ENCODE measurements around the gene BICC1.

The BICC1 gene

GRCh38 chr10:58758321-58758720 lies 245.6 kb downstream of the BICC1 start:
- TF ChIP-seq, protein P1, sequence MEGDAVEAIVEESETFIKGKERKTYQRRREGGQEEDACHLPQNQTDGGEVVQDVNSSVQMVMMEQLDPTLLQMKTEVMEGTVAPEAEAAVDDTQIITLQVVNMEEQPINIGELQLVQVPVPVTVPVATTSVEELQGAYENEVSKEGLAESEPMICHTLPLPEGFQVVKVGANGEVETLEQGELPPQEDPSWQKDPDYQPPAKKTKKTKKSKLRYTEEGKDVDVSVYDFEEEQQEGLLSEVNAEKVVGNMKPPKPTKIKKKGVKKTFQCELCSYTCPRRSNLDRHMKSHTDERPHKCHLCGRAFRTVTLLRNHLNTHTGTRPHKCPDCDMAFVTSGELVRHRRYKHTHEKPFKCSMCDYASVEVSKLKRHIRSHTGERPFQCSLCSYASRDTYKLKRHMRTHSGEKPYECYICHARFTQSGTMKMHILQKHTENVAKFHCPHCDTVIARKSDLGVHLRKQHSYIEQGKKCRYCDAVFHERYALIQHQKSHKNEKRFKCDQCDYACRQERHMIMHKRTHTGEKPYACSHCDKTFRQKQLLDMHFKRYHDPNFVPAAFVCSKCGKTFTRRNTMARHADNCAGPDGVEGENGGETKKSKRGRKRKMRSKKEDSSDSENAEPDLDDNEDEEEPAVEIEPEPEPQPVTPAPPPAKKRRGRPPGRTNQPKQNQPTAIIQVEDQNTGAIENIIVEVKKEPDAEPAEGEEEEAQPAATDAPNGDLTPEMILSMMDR (IDR thresholded peaks at IDR 0.05; ENCODE audit: low read depth, low read length, missing control alignments) = no peak
- DNase-seq (ENCODE audit: low read depth) = no peak
- in situ Hi-C loops (cut with HindIII; ENCODE audit: low sequenced_read_pairs) = no loop called here
- H3K4me3 ChIP-seq (ENCODE audit: low read depth, low read length) = no peak overlapping the region

DNA sequence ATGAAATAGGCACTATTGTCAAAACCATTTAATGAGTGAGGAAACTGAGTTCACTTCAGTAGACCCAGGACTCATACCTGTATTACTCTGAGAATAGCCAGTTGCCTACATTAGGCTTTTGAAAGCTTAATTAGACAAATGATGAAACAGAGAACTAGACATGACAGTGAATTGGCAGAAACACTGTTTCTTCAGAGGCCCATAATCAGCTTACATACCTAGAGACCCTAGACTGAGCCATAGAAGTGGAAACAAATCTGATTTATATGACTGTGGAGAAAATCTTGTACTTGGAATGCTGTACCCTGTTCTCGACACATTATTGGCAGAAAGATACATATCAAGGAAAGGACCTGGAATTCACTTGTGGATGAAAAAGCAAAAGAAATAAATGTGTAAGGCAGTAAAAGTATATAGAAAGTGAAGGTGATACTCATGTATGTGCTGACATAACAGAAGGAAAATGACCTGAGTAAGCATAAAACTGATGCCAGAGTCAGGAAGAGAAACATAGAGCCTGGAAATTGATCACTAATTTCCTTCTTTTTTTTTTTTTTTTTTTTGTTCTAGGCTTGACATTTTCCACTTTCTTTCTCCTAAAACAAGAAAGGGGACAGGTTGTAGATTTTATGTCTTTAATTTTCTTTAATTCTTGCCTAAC lies 251.5 kb downstream of the BICC1 start:
- no peak overlapping the region for H3K4me3 ChIP-seq (ENCODE audit: low read depth, low read length)
- TF ChIP-seq, protein P1 (IDR thresholded peaks at IDR 0.05; ENCODE audit: low read depth, low read length, missing control alignments) = no peak
- in situ Hi-C loops (cut with HindIII; ENCODE audit: low sequenced_read_pairs) = no loop called here
- no peak for DNase-seq (ENCODE audit: low read depth)

GRCh38 chr10:58765910-58766309 lies 253.2 kb downstream of the BICC1 start:
- peak; percentile 45 for DNase-seq (ENCODE audit: low read depth)
- in situ Hi-C loops (cut with HindIII; ENCODE audit: low sequenced_read_pairs) = no loop called here
- no peak overlapping the region for H3K4me3 ChIP-seq (ENCODE audit: low read depth, low read length)
- TF ChIP-seq, protein P1 (IDR thresholded peaks at IDR 0.05; ENCODE audit: low read depth, low read length, missing control alignments) = no peak

DNA sequence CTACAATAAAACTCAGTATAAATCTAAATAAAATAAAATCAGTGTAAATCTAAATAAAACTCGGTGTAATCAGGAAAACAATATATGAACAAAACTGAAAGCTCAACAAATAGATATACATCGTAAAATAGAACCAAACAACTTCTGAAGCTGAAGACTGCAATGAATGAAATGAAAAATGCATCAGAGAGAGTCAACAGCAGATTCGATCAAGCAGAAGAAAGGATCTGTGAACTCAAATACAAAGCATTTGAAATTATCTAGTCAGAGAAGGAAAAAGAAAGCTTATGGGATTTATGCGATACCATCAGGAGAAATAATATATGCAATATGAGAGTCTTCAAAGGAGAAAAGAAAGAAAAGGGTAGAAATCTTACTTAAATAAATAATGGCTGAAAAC lies 255.0 kb downstream of the BICC1 start:
- TF ChIP-seq, protein P1 (IDR thresholded peaks at IDR 0.05; ENCODE audit: low read depth, low read length, missing control alignments) = no peak
- in situ Hi-C loops (cut with HindIII; ENCODE audit: low sequenced_read_pairs) = no loop called here
- no peak for DNase-seq (ENCODE audit: low read depth)
- H3K4me3 ChIP-seq (ENCODE audit: low read depth, low read length) = no peak overlapping the region

DNA sequence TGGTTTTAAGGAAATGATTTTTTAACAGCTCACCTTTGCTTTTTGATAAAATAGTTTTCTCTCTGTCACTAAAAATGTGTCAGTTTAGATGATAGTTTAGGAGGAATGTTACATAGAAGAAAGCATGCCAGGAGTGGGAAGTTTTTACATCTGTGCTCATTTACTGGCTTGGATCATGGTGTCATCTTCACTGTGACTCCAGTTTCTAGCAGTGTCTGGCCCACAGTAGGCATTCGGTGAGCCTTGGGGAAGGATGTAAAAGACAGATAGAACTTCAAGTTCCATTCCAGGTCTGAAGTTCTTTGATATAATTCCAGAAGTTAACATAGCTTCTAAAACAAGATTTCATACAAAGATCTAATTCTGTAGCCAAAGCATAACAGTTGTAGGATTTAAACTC lies 259.2 kb downstream of the BICC1 start:
- in situ Hi-C loops (cut with HindIII; ENCODE audit: low sequenced_read_pairs) = no loop called here
- H3K4me3 ChIP-seq (ENCODE audit: low read depth, low read length) = no peak overlapping the region
- TF ChIP-seq, protein P1 (IDR thresholded peaks at IDR 0.05; ENCODE audit: low read depth, low read length, missing control alignments) = no peak
- DNase-seq (ENCODE audit: low read depth) = no peak

DNA sequence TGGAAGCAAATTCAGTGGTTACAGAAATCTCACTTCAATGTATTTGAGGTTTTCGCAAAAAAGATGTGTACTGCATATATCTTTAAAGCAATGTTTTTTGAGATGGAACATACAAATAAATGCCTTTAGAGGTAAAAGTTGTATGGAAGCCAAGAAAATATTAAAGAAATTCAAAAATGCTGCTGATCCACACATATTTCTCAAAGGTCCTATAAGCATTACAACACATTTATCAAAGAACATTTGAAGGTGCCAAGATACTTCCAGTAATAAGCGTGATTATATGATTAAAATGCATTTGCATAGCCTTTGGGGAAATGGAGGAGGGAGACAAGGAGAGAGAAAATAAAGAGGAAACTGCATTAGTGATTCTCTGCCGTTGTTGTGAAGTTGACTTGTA lies 260.1 kb downstream of the BICC1 start:
- TF ChIP-seq, protein P1 (IDR thresholded peaks at IDR 0.05; ENCODE audit: low read depth, low read length, missing control alignments) = no peak
- no peak for DNase-seq (ENCODE audit: low read depth)
- H3K4me3 ChIP-seq (ENCODE audit: low read depth, low read length) = no peak overlapping the region
- in situ Hi-C loops (cut with HindIII; ENCODE audit: low sequenced_read_pairs) = no loop called here

Measured in astrocyte of the cerebellum (primary cell).